Measurements from ENCODE around the gene MRPL57. TPM values are rescaled to one million over a fixed set of nuclear protein-coding genes. Genes with fewer than 3 reads are reported as not detected.

Gene MRPL57
- total RNA-seq, 8 experiments from 2014 or later: 17.7 to 29.7 (median 24.7) TPM

- in situ Hi-C loops (cut with MboI; ENCODE audit: low pct_unique_long_range_greater_than_20kb in 2 of 9, low sequenced_read_pairs in 9 of 9, unreplicated experiment in 9 of 9): no loop called here
- WGBS, 10 experiments: 71 to 100% (median 86%) methylated on average over 1 to 6 of the region's 7 CpGs; no CpG with 5 or more reads in 5 of the 10 experiments
- no peak for ATAC-seq (replicated peaks in 6 of 8)
- Histone ChIP-seq H3K27ac (no peak overlapping the region), H3K4me1 (replicated peaks in 1 of 2) (no peaks in the 10 kb centered on the region), H3K4me3 (no peak overlapping the region)
Observed at GRCh38 chr13:21227917-21228316, 51.5 kb downstream of the MRPL57 start.

Other genes with a start within 250 kb of the MRPL57 start
- gene LATS2, start 115.1 kb upstream of the MRPL57 start, total RNA-seq: 10 to 100 TPM in 3 of 8 experiments, 1 to 10 TPM in 5; 4.8 to 13.0 (median 9.0) TPM
- gene SAP18, start 36.5 kb upstream of the MRPL57 start, total RNA-seq: 100 to 1,000 TPM in 5 of 8 experiments, 10 to 100 TPM in 3; 66.4 to 126 (median 105) TPM
- gene SKA3, start 106 bp upstream of the MRPL57 start, total RNA-seq: 10 to 100 TPM in 3 of 8 experiments, 1 to 10 TPM in 4, under 1 TPM in 1; 0.15 to 16.0 (median 2.2) TPM

Measured in motor neuron (in vitro differentiated cells).